Parathyroid adenoma (tissue), 2 donors: ENCODE measurements around the gene RASSF10.

ENCODE experiments used
- H2AFZ ChIP-seq: fragments of 300-600 bp; sonication (generic); one replicate; pipeline ENCODE4 v1.7.0; 2017; ENCODE audit warnings: antibody characterized with exemption, mild to moderate bottlenecking
- H3K27ac ChIP-seq: fragments of 300-600 bp; sonication (generic); one replicate; pipeline ENCODE4 v1.7.0; 2017
- H3K27me3 ChIP-seq: fragments of 300-600 bp; sonication (generic); one replicate; pipeline ENCODE4 v1.7.0; 2017; ENCODE audit warnings: low read length; ENCODE audit not compliant: control insufficient read depth, insufficient read depth
- H3K36me3 ChIP-seq: fragments of 300-600 bp; sonication (generic); one replicate; pipeline ENCODE4 v1.7.0; 2017; ENCODE audit warnings: low read length; ENCODE audit not compliant: control insufficient read depth, insufficient read depth
- H3K4me1 ChIP-seq: fragments of 300-600 bp; sonication (generic); one replicate; pipeline ENCODE4 v1.7.0; 2017; ENCODE audit warnings: control low read depth
- H3K4me2 ChIP-seq: fragments of 300-600 bp; sonication (generic); one replicate; pipeline ENCODE4 v1.7.0; 2017; ENCODE audit warnings: low read length
- H3K4me3 ChIP-seq: fragments of 300-600 bp; sonication (generic); one replicate; pipeline ENCODE4 v1.7.0; 2017; ENCODE audit warnings: low read depth, low read length
- H3K79me2 ChIP-seq: fragments of 300-600 bp; sonication (generic); one replicate; pipeline ENCODE4 v1.7.0; 2017; ENCODE audit warnings: control low read depth
- H3K9ac ChIP-seq: fragments of 300-600 bp; sonication (generic); one replicate; pipeline ENCODE4 v1.7.0; 2017; ENCODE audit warnings: mild to moderate bottlenecking
- H3K9me3 ChIP-seq: fragments of 300-600 bp; sonication (generic); one replicate; pipeline ENCODE4 v1.7.0; 2017; ENCODE audit warnings: low read length; ENCODE audit not compliant: control insufficient read depth
- TF ChIP-seq, protein P1 (sequence below): fragments of 300-600 bp; sonication (generic); IDR thresholded peaks from one replicate; pipeline ENCODE4 v1.7.0; 2017; ENCODE audit warnings: antibody characterized with exemption, mild to moderate bottlenecking
- donor health status: primary hyperparathyroidism.

Gene RASSF10

DNA sequence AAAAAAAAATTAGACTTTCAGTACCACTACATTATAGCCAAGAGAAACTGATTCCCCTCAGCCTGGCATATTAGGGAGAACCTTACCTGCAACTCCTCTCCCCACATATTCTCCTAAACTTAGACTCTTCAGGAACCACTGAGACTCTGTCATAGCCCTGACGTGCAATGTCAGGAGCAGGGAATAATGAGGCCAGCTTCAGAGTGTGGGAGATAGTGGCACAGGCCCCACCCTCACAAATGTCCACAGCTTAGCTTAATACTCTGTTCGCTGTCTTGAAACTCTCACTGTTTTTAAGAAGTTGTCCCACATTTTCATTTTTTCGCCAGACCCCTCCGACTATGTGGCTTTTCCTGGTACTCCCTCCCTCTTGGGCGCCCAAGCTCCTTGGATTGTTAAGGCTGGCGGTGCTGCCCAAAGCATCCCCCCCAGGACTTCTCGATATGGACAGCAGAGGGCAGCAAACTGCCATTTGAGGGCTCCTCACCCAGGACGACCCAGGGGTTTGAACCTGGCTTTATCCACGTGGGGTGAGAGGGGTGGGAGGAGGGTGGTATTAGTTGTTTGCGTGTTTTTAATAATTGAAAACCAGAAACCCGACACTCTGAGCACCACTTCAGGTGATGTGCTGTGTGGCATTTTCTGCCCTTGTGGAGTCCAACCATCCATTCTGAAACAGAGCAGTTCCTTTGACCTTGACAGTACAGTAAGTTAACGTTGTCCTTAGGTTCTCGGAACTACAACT, 45.2 kb upstream of the RASSF10 start:
- H3K9ac ChIP-seq, result no peak overlapping the region
- H3K4me3 ChIP-seq, result no peak overlapping the region

DNA sequence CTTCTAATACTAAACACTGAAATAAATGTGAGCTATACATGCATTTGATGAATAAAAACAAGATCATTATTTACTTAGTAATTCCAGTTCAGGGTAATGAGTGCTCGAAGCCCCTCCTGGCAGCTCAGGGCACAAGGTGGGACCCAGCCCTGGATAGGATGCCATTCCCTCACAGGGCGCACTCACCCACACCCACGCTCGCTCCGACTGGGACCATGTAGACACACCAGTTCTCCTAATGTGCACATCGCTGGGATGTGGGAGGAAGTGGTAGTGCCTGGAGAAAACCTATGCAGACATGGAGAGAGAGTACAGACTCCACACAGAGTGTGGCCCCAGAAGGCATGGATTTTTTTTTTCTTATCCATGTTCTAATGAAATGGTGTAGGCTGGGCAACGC, 44.5 kb upstream of the RASSF10 start:
- H3K4me1 ChIP-seq, result no peaks in the 10 kb centered on the region
- TF ChIP-seq, protein P1, sequence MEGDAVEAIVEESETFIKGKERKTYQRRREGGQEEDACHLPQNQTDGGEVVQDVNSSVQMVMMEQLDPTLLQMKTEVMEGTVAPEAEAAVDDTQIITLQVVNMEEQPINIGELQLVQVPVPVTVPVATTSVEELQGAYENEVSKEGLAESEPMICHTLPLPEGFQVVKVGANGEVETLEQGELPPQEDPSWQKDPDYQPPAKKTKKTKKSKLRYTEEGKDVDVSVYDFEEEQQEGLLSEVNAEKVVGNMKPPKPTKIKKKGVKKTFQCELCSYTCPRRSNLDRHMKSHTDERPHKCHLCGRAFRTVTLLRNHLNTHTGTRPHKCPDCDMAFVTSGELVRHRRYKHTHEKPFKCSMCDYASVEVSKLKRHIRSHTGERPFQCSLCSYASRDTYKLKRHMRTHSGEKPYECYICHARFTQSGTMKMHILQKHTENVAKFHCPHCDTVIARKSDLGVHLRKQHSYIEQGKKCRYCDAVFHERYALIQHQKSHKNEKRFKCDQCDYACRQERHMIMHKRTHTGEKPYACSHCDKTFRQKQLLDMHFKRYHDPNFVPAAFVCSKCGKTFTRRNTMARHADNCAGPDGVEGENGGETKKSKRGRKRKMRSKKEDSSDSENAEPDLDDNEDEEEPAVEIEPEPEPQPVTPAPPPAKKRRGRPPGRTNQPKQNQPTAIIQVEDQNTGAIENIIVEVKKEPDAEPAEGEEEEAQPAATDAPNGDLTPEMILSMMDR, result no peak
- H3K36me3 ChIP-seq, result no peaks in the 10 kb centered on the region
- H3K27me3 ChIP-seq, result no peaks in the 10 kb centered on the region
- H3K9me3 ChIP-seq, result no peaks in the 10 kb centered on the region
- no peak overlapping the region for H2AFZ ChIP-seq
- no peak overlapping the region for H3K27ac ChIP-seq
- no peak overlapping the region for H3K4me3 ChIP-seq
- no peak overlapping the region for H3K4me2 ChIP-seq
- no peaks in the 10 kb centered on the region for H3K79me2 ChIP-seq
- no peak overlapping the region for H3K9ac ChIP-seq

More for the DNA sequence above, 45.2 kb upstream of the RASSF10 start:
- Histone ChIP-seq H3K4me2 (no peak overlapping the region), H3K36me3 (no peaks in the 10 kb centered on the region), H3K9me3 (no peaks in the 10 kb centered on the region), H2AFZ (peak overlapping the region; percentile 17), H3K79me2 (no peaks in the 10 kb centered on the region), H3K4me1 (no peaks in the 10 kb centered on the region), H3K27me3 (no peaks in the 10 kb centered on the region), H3K27ac (no peak overlapping the region)
- TF ChIP-seq, protein P1, result peak; percentile 85

DNA sequence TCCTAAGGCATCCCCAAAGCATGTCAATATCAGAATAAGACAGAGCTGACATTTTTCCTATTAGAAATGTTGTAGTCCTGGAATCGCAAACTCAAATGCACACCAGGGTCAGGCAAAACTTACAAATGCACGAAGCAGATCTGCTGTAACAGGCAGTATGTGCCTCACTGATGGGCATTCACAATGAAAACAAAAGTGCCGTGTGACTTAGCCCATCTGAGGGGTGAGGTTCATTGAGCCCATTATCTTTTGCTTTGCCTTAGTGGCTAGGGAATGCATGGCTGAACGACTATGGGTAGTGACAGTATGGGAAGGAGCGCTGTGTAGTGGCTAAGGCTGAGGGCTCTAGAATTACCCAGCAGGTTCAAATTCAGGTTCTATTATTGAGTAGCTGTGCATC, 43.1 kb upstream of the RASSF10 start:
- no peaks in the 10 kb centered on the region for H3K9me3 ChIP-seq
- H3K79me2 ChIP-seq, result no peaks in the 10 kb centered on the region
- H3K4me3 ChIP-seq, result no peak overlapping the region
- no peak overlapping the region for H2AFZ ChIP-seq
- no peak overlapping the region for H3K4me2 ChIP-seq
- no peak overlapping the region for H3K27ac ChIP-seq
- no peak overlapping the region for H3K9ac ChIP-seq
- no peaks in the 10 kb centered on the region for H3K4me1 ChIP-seq
- no peaks in the 10 kb centered on the region for H3K27me3 ChIP-seq
- TF ChIP-seq, protein P1, result no peak
- H3K36me3 ChIP-seq, result no peaks in the 10 kb centered on the region

DNA sequence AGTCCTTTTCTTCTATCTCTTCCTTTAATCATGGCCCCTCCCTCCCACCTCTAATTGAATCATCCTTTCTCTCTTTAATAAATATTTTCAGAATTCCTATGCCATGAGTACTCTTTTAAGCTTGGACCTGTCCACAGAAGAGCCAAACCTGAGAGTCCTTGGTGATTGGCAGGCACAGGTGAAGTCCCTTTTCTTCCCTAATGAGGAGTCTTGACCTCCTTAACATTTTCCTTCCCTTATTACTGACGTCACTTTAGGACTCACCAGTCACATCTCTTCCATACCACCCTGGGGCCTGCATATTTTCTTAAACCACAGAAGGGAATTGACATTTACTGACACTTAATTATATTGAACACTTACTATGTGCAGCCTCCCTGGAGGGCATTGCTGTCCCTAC, 41.0 kb upstream of the RASSF10 start:
- Histone ChIP-seq H3K4me3 (no peak overlapping the region), H3K36me3 (no peaks in the 10 kb centered on the region), H2AFZ (no peak overlapping the region), H3K4me1 (no peaks in the 10 kb centered on the region), H3K9ac (no peak overlapping the region), H3K4me2 (no peak overlapping the region), H3K9me3 (no peaks in the 10 kb centered on the region), H3K27me3 (no peaks in the 10 kb centered on the region), H3K79me2 (no peaks in the 10 kb centered on the region), H3K27ac (no peak overlapping the region)
- TF ChIP-seq, protein P1, result no peak

DNA sequence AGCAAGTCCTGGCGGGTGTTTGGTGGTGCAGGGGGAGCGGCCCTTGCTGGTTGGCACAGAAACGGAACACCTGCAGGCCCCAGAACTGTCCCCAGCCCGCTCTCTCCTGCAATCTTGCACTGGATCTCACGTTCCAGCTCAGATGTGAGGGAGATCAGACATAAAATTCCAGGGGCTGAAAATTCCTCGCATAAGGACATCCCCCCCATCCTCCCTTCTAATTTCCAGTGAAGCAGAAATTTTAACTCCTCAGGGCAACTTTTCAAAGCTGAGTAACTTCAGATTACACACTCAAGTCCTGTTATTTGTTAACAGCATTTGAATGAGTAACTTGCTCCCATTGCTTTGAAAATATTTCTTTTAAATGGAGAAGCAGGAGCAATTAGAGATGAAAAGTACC, 40.3 kb upstream of the RASSF10 start:
- Histone ChIP-seq H3K27ac (no peak overlapping the region), H2AFZ (no peak overlapping the region), H3K79me2 (no peaks in the 10 kb centered on the region), H3K9ac (no peak overlapping the region), H3K4me3 (no peak overlapping the region), H3K4me1 (no peaks in the 10 kb centered on the region), H3K36me3 (no peaks in the 10 kb centered on the region), H3K4me2 (no peak overlapping the region), H3K27me3 (no peaks in the 10 kb centered on the region), H3K9me3 (no peaks in the 10 kb centered on the region)
- TF ChIP-seq, protein P1, result no peak
